CD1c-positive myeloid dendritic cell (primary cell): Measurements from ENCODE around the gene TMEM169.
A peak's percentile ranks its signal among the peaks of the same experiment; 100 is the strongest.

Source experiments
- DNase-seq: peaks from one replicate; pipeline ENCODE4 v3.0.0-alpha.2; 2016; ENCODE audit errors: extremely low spot score

TMEM169 gene, protein sequence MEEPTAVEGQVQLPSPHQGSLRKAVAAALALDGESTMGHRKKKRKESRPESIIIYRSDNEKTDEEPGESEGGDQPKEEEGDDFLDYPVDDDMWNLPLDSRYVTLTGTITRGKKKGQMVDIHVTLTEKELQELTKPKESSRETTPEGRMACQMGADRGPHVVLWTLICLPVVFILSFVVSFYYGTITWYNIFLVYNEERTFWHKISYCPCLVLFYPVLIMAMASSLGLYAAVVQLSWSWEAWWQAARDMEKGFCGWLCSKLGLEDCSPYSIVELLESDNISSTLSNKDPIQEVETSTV

GRCh38 chr2:216081487-216082116 lies at the start of gene TMEM169, which contains the start of gene PECR:
TSS of gene TMEM169 (plus strand) at chr2:216081919. CDS start at chr2:216095964, 14,045 bp downstream.
TSS of gene PECR (minus strand) at chr2:216081809. CDS start at chr2:216081741, 68 bp downstream.
- peak; percentile 69 for DNase-seq

DNA sequence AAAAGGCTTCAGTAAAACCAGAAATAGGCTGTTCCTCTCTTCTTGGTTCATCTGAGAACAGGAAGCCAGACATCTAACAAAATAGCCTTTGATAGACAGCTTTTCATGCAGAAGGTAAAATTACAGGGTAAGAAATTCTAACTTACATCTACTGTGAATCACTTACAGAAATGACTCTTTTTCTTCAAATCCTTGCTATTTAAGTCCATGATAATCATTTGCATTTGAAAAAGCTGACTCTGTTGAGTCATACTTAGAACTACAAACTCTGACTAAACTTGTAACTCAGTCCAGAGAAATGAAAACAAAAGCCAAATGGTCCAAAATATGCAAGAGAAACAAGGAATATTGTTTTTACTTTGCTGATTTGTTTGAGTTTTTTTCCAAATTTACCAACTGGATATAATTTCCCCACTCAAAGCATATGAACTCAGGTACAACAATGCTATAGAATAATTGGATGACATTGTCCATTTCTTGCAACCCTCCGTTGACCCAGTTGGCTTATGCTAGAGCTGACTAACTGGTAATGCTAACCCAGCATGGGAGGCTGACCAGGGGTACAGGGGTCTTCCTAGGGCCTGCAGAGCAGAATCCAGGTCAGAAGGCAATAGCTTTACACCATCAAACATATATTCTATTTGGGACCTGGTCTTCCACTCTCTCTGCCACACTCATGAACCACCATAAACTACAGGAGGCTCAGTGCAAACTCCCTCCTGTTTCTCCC lies 49.6 kb upstream of the TMEM169 start:
- no peak for DNase-seq

DNA sequence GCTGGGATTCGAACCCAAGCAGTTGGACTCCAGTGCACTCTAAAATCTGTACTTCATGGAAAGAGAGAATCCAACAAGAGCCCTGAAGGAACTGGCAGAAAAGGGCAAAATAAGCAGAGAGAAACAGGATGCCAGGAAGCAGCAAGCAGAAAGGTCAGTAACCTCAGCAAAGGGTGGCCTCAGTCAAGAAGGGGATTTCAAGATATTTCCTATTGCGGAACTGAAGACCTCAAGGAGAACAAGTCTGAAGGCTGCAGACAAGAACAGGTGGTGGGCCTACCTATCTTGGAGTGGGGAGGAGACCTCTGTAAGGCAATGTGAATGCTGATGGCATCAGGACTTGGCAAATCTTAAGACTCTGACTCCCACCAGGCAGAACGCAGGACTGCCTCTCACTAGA lies 48.3 kb upstream of the TMEM169 start:
- DNase-seq = no peak

- peak; percentile 73 for DNase-seq
Observed at GRCh38 chr2:216034065-216034464, 47.7 kb upstream of the TMEM169 start.

- DNase-seq = no peak
Observed at GRCh38 chr2:216039918-216040317, 41.8 kb upstream of the TMEM169 start.

DNA sequence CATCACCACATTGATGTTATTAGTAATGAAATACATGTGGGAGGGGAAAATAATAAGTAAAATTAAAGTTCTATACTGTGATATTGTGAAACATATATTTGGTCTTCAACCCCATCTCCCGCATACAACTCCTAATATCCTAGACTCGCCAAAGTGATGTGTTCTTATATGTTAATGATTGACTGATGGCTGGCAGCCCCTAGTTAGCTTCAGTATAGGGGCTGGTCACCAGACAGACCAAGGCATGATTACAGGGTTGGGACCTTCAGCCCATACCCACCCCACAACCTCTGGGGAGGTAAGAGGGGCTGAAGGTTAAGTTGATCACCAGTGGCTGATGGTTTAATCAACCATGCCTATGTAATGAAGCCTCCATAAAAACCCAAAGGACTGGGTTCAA lies 40.3 kb upstream of the TMEM169 start:
- no peak for DNase-seq

DNA sequence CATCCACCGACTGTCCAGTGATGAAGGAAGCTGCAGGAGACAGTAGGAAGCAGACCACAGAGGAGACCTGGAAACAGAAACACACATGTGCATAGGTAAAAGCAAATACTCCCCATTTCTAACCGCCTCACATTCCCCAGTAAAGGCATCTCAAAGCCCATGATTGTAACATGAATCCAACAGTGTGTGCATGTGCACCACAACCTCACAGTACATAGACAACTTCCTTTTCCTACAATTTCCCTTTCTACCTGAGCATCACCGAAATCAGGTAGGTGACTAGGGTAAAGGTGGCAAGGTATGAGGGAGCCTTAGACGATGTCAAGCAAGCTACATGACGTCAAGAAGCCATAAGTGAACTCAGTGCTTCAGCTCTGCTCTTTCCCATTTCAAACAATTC lies 37.8 kb upstream of the TMEM169 start:
- DNase-seq = no peak

- no peak for DNase-seq
Observed at GRCh38 chr2:216044883-216045486, 36.7 kb upstream of the TMEM169 start.

DNA sequence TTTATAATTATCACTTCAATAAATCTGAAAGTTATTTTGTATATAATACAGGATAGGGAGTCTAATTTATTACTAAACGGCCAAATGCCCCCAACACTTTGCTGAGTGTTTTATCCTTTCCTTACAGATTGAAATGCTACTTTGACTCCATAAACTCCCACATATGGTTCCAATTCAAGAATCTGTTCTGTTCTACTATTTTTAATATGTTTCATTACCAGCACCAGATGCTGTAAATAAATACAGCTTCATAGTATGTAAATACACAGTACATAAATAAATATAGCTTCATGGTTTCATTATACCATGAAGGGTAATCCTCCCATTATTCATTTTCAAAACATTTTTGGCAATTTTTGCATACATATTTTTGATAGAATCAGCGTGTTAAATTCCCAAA lies 34.3 kb upstream of the TMEM169 start:
- DNase-seq = no peak

DNA sequence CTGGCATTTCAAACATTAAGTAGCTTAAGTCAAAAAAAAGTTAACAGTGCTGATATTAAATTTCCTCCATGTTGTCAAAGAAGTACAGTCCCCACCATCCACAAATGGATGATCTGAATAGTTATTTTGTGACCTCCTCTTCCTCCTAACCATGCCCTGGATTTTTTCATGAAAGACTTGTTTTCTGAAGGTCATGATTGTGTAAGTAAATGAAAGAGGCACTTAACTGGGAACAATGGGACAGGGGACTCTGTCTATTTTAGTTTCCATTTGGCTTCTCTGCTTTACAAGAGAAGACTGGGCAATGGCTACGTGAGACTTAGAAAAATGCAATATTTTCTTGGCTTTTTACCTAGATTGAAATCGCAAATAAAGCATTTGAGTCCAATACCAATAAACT lies 32.3 kb upstream of the TMEM169 start:
- DNase-seq = no peak

- DNase-seq = no peak
Observed at GRCh38 chr2:216051350-216051749, 30.4 kb upstream of the TMEM169 start.

GRCh38 chr2:216052420-216052819 lies 29.3 kb upstream of the TMEM169 start:
- no peak for DNase-seq

DNA sequence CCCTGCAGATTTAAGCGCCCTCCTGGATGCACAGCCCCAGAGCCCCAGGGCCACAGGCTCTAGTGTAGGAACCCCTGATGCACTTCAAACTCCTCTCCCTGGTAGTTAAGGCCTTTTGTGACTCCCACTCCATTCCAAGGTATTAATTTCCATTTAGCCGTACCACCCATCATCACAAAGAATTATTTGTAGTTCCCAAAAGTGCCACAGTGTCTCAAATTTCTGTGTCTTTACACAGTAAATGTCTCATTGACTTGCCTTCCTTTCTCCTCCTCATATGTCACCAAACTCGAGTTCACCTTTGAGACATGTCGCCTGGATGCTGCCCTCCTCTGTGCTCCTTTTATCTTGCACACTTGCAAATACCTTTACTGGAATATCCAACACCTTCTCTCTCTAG lies 26.0 kb upstream of the TMEM169 start:
- DNase-seq = no peak

GRCh38 chr2:216056739-216057138 lies 25.0 kb upstream of the TMEM169 start:
- no peak for DNase-seq

- DNase-seq = peak; percentile 59
Observed at GRCh38 chr2:216057688-216058193, 24.0 kb upstream of the TMEM169 start.

DNA sequence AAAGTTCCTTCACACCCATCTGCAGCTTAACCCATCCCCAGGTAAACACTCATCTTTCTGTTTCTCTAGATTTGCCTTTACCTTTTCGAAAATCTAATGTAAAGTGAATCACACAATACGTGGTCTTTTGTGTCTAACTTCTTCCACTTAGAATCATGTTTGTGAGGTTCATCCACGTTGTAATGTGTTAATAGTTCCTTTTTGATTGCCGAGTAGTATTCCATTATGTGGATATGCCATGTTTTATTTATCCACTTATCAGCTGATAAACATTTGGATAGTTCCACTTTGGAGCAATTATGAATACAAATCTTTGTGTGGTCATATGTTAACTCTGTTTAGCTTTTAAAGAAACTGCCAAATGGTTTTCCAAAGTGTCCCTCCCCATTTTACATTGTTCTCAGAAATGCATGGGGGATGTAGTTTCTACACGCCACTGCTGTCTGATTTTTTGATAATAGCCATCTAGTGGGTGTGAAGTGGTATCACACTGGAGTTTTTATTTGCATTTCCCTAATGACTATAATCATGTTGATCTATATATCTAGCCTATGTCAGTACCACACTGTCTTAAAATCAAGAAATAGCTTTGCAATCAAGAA lies 22.4 kb upstream of the TMEM169 start:
- DNase-seq = no peak

GRCh38 chr2:216064014-216064630 lies 17.6 kb upstream of the TMEM169 start:
- DNase-seq = no peak

DNA sequence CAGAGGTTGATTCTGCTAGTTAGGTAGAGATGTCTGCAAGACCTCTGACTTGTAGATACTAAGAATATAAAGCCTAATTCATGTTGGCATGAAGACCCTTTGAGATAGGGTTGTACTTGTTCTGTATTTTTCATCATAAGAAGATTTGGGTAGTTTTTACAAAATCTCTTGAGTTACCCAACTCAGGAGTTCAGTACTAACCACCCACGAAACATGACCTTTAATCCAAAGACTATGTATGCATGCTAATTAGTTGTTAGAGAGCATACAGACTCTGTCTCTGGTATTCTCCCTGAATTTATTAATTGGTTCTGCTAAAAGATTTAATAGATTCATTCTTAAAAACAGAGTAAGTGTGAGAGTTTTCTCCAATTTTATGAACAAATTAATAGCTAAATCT lies 17.1 kb upstream of the TMEM169 start:
- no peak for DNase-seq

GRCh38 chr2:216066230-216066629 lies 15.5 kb upstream of the TMEM169 start:
- no peak for DNase-seq

GRCh38 chr2:216069028-216069427 lies 12.7 kb upstream of the TMEM169 start:
- DNase-seq = no peak

GRCh38 chr2:216070195-216070594 lies 11.5 kb upstream of the TMEM169 start:
- DNase-seq = no peak
